Inflammatory macrophage (primary cell): Measurements from ENCODE around the gene ZKSCAN8.
"Not testable (repeated sequence)": the region's sequence is repeated elsewhere in the genome, so short reads cannot be mapped to it uniquely, and the experiment has no call there.

ENCODE experiments used
- DNase-seq, 2 donors: peaks; one replicate each; pipeline ENCODE4 v3.0.0-alpha.2; 2020 to 2022
- total RNA-seq, 18 experiments: gene quantifications; one replicate each; lab custom pipeline; 2026; ENCODE audit warnings: mixed read lengths in 6 of 18, inconsistent platforms in 2 of 18; lab: John Stamatoyannopoulos, UW

Gene ZKSCAN8
- 5.6 to 41.1 (median 12.8) reads per million in 18 experiments for total RNA-seq

GRCh38 chr6:28141500-28142329 lies at the start of gene ZKSCAN8:
Gene ZKSCAN8 (plus strand): TSS chr6:28141883. CDS start chr6:28148408, 6,525 bp downstream.
- peak; percentile 72 to 80 for DNase-seq

- not testable (repeated sequence) for DNase-seq
Observed at GRCh38 chr6:28102222-28102621, 39.5 kb upstream of the ZKSCAN8 start.

DNA sequence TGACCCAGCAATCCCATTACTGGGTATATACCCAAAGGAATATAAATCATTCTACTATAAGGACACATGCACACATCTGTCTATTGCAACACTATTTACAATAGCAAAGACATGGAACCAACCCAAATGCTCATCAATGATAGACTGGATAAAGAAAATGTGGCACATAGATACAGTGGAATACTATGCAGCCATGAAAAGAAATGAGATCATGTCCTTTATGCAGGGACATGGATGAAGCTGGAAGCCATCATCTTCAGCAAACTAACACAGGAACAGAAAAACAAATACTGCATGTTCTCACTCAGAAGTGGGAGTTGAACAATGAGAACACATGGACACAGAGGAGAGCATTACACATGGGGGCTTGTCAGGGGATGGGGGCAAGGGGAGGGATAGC lies 39.0 kb upstream of the ZKSCAN8 start:
- DNase-seq: not testable (repeated sequence)

DNA sequence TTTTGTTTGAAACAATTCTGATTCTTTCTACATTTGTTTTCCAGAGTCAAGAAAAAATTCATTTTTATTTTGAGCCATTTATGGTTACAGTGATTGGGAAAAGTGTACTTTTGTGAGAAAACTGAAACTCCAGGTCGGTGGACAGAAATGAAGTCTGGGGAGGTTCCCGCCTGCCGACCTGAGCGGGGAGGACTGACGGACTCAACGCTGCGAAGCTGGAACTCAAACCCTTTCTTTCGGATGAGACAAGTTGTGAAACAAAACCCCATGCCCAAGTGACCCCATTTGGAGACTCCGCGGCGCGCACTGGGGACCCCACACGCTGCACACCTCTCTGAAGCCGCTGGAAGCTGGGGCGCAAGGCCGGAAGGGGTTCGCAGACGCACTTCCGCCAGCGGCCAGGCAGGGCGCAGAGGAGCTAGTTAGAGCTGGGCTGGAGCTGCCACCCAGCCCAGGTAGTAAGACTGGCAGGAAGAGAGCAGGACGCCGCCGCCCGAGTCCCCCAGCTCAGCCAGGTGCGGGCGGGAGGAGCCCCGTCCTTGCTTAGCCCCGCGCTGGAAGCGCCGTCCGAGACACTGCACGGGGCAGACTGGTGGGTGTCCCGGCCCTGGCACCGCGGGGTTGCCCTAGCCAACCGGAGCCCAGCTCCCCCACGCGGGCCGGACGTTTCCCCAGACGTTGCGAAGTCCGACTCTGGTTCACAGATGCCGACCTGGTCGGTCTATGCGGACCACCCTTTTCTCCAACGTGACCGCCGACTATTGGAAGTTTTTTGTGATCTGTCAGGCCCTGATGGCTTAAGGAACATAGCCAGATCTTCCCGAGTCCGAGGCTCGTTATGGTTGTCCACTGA lies 37.1 kb upstream of the ZKSCAN8 start:
- peak; percentile 74 to 81 for DNase-seq

DNA sequence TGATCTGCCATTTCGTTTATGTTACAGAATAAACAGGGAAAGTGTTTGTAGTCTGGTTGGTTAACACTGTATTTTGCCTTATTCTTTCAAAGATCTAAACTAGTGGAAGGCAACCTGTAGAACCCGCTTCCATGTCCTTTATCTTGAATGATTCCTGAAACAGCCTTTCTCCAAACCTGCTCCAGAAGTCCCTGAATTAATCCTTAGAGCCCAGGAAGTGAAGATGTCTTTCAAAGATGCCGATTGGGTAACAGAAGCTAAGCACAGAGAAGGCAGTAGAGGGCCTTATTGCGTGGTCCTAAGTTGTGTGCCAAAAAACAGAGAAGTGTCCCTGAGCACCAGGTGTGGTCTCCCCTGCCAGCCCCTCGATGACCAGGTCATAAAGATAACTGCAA lies 36.4 kb upstream of the ZKSCAN8 start:
- DNase-seq: no peak

DNA sequence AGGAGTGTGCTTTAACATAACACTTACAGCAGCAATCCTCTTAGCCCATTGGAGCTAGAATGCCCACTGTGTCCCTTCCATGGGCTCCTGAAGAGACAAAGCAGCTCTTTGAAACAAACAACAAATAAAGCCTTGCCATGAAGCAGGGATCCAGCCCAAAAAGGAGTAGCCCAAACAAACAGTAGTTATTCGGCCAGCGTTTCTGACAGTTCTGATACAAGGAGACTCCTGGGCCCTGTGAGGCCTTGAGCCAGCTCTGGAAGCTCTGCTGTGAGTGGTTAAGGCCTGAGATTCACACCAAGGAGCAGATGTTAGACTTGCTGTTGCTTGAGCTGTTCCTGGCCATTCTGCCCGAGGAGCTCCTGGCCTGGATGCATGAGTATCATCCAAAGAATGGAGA lies 34.2 kb upstream of the ZKSCAN8 start:
- no peak for DNase-seq

DNA sequence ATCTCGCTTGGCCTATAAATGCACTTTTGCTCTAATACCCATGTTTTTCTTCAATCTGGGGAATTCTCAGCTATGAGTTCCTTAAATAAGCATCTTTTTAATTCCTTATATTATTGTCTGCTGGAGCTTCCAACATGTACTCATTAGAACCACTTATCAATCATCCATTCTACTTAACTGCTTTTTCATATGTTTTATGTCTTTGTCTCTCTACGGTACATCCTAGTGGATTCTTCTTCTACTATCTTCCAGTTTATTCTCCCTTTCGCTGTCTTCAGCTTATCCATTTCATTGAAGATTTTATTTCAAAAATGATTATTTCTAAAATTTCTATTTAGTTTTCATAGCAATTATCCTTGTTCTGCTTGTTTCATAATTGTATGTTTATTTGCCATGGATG lies 29.7 kb upstream of the ZKSCAN8 start:
- DNase-seq: no peak

DNA sequence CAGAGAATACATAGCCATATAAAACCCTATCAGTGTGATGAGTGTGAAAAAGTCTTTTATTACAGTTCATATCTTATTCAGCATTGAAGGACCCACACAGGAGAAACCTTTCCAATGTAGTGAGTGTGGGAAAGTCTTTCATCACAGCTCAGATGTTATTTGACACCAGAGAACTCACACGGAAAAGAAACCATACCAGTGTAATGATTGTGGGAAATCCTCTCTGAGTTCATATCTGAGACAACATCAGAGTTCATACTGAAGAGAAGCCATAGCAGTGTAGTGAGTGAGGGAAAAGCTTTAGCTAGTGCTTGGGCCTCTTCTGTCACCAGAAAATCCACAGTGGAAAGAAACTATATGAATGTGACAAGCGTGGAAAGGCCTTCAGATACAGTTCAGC lies 25.9 kb upstream of the ZKSCAN8 start:
- no peak for DNase-seq

- no peak for DNase-seq
Observed at GRCh38 chr6:28117386-28118050, 24.2 kb upstream of the ZKSCAN8 start.

DNA sequence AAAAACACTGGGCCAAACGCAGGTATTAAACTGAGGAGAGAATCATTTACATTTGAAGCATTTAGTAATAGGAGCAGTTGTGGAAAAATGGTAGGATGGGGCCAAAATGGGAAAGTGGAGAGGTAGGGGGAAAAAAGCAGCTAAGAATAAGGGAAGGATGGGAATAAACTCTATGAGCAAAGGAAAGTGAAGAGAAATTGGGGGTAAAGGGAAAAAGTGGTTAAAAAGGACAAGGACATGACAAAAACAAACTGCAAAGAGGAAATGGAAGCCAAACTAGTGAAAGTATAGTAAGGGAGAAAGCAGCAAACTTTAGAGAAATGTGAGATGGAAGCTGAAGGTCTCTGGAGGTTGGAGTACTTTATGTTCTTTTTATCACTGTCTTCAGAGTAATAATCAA lies 23.5 kb upstream of the ZKSCAN8 start:
- DNase-seq: no peak

GRCh38 chr6:28121876-28122275 lies 19.8 kb upstream of the ZKSCAN8 start:
- no peak for DNase-seq

DNA sequence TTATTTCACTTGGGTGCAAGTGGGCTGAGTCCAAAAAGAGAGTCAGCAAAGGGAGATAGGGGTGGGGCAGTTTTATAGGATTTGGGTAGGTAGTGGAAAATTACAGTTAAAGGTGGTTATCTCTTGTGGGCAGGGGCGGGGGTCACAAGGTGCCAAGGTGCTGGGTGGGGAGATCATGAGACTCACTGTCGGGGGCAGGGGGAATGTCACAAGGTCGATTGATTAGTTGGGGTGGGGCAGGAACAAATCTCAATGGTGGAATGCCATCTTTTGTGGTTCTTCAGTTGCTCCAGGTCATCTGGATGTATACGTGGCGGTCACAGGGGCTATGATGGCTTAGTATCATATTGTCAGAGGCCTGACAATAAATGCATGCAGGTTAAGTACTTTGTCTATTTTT lies 19.4 kb upstream of the ZKSCAN8 start:
- not testable (repeated sequence) for DNase-seq

DNA sequence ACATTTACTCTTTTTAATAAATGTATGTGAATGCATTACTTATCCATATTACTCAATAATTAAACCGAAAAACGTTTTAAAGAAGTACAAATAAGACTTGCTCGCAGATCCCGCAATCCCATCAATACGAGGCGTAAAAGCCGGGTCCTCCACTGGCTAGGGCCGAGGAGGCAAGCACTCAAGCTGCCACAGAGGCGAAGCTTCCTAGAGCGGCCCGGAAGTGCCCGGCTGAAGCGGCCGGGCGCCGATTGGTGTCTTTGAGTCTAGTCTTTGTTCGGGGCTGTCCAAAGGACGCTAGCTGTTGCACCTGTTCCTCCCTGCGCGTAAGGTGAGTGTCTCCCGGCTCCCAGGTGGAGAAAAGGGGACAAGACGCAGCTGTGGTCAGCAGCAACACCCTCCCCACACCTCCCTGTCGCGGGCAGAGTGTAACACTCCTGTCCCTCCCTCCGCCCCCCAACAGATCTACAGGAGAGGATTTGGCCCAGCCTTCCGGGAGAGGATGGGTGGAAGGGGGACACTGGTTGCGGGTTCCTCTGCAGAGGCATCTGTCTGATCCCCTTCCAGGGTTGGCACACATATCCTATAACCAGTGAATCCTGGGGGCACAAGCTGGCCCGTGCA lies 17.2 kb upstream of the ZKSCAN8 start, which contains the start of gene ZSCAN16:
TSS of gene ZSCAN16 (plus strand) at position 260 of the 621 bp plus-strand sequence. CDS start 835 bp downstream, outside the sequence.
- peak; percentile 80 to 85 for DNase-seq

- peak in 1 of 2 donors; percentile 30 for DNase-seq
Observed at GRCh38 chr6:28124971-28125353, 16.7 kb upstream of the ZKSCAN8 start.

DNA sequence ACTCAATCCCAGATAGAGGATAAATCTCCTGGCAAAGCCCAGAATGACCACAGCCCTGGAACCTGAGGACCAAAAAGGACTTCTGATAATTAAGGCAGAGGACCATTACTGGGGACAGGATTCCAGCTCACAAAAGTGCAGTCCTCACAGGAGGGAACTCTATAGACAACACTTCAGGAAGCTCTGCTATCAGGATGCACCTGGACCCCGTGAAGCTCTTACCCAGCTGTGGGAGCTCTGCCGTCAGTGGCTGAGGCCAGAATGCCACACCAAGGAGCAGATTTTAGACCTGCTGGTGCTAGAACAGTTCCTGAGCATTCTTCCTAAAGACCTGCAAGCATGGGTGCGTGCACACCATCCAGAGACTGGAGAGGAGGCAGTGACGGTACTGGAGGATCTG lies 16.3 kb upstream of the ZKSCAN8 start:
- no peak for DNase-seq

GRCh38 chr6:28134015-28134414 lies 7.7 kb upstream of the ZKSCAN8 start:
- DNase-seq: peak; percentile 36

DNA sequence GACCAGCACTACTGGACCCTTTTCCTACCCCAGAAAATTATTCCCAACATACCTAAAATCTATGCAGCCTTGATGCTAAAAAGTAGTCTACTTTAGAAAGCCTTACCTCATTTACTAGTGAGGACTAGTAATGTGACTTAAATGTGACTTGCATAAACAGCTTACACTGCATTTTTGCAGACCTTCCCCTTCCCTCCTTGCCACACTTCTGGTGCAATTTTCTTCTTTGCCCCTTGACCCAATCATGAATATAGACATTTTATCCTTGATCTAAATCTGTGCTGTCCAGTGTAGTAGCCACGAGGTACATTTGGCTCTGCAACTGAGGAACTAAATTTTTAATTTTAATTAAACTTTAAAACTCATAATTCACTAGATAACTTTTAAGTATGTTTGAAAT lies 7.0 kb upstream of the ZKSCAN8 start:
- DNase-seq: peak; percentile 66 to 77

DNA sequence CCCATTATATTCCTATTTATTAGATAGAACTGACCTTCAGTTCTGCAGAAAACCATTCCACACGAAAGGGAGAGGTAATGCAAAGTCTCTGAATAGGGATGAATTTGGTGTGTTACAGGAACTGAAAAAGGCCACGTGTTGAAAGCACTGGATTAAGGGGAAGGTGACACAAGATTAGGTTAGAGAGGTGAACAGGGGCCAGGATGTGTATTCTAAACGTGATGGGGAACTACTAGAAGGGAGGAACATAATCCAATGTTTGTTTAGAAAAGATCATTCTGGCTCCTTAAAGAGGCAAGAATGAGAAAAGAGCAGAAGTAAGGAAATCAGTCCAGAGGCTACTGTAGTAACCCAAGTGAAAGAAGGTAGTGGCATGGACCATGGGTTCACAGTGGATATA lies 6.3 kb upstream of the ZKSCAN8 start:
- peak in 1 of 2 donors; percentile 36 for DNase-seq

GRCh38 chr6:28136585-28137504 lies 4.8 kb upstream of the ZKSCAN8 start:
- peak; percentile 91 to 93 for DNase-seq

- peak; percentile 53 to 70 for DNase-seq
Observed at GRCh38 chr6:28137505-28137981, 4.1 kb upstream of the ZKSCAN8 start.
